Loucy (cell line): ENCODE results near the gene SLC38A1.

Experiments
- EZH2phosphoT487 ChIP-seq: fragments of 200-600 bp; IDR thresholded peaks from 2 replicates; pipeline ENCODE4 v1.6.1; 2018; ENCODE audit warnings: antibody characterized with exemption, mild to moderate bottlenecking, moderate library complexity, borderline replicate concordance
- TF ChIP-seq, protein P1 (sequence below): fragments of 200-600 bp; sonication (generic); conservative IDR thresholded peaks from 2 replicates; pipeline ENCODE4 v1.5.1; 2014; ENCODE audit warnings: mild to moderate bottlenecking, antibody characterized with exemption, low read length

DNA sequence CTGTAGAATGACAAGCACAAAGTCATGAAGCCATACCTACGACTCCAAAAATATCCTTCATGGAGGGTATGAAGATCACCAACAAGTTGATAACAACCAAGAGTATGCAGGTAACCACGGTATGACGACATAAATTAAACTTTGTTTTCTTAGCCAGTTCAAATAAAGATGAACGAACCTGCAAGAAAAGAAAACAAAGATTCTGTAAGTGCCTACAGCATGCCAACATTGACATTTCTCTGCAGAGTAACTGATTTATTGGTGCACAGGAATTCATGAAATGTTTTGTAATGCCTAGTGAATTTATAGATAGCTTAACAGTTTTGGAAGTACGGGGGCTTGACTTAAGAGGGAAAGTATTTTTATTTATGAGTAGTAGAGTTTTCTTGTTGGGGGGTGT is 71.0 kb downstream of the SLC38A1 start:
- TF ChIP-seq, protein P1, sequence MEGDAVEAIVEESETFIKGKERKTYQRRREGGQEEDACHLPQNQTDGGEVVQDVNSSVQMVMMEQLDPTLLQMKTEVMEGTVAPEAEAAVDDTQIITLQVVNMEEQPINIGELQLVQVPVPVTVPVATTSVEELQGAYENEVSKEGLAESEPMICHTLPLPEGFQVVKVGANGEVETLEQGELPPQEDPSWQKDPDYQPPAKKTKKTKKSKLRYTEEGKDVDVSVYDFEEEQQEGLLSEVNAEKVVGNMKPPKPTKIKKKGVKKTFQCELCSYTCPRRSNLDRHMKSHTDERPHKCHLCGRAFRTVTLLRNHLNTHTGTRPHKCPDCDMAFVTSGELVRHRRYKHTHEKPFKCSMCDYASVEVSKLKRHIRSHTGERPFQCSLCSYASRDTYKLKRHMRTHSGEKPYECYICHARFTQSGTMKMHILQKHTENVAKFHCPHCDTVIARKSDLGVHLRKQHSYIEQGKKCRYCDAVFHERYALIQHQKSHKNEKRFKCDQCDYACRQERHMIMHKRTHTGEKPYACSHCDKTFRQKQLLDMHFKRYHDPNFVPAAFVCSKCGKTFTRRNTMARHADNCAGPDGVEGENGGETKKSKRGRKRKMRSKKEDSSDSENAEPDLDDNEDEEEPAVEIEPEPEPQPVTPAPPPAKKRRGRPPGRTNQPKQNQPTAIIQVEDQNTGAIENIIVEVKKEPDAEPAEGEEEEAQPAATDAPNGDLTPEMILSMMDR = no peak
- TF ChIP-seq EZH2phosphoT487 = no peak
